Measurements from ENCODE around the gene BNC2. TPM values are rescaled to one million over a fixed set of nuclear protein-coding genes. Genes with fewer than 3 reads are reported as not detected.

The BNC2 gene
- total RNA-seq, 2 donors from 2014 or later = 3.9 to 19.3 TPM

DNA sequence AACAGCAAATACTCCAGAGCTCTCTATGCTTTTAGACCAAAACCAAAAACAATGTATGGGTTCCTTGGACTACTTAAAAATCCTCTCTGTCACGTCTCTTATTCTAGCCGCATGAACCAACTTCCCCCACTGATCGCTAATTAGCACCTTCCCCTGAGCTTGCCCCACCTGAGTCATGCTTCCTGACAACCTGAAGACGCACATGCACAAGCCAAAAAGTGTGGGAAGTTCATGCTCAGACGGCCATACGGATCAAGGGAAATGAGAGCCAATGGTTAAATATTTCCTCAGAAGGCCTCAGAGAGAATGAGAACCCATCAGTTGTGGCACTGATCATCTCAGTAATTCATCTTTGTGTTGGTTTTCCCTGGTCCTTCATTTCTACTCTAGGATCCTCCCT, 199.7 kb downstream of the BNC2 start:
- DNase-seq = no peak
- no peak for ATAC-seq
- intact Hi-C loops (cut with DNase I, micrococcal nuclease) = no loop called here

DNA sequence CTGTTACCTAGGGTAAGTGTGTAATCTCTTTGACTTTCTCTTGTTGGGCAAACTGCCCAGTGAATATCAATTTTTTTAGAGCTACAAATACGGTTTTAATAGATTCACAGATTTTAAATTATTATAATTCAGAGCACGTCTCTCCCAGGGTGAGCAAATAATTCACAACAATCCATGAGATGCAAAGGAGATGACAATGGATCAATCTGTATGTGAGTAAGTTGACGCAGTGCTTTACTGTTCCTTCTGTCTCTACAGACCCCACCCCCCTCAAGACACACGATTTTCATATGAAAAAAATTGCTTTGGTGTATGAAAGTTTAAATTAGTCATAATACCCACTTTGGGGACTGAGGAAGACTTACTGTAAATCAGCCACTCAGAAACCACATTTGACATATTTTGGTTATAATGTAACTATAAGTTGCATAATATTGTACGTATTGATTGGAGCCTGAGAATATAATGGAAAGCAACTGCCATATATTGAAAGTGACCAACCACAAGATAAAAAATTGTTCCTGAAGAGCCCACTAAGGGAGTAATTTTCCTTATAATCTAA, 201.7 kb downstream of the BNC2 start:
- intact Hi-C loops (cut with DNase I, micrococcal nuclease) = no loop called here
- no peak for ATAC-seq
- DNase-seq = no peak

DNA sequence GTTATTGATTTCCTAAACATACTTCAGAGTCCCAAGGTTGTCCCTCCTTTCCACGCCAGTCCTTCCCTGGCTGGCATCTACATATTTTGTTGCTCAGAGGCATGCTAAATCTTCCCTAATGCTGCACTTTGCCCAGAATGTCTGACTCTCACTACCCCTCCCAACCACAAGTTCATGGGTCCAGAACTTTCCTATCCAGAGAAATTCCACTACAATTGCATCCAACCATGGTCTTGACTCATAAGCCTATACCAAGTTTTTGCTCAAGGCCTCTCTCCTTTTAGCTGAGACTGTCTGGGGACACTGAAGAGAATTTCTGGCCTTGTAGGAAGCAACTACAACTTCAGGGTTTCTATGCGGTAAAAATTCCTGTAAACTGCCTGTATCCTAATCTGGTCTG, 206.3 kb downstream of the BNC2 start:
- no peak for ATAC-seq
- DNase-seq = no peak
- intact Hi-C loops (cut with DNase I, micrococcal nuclease) = no loop called here

DNA sequence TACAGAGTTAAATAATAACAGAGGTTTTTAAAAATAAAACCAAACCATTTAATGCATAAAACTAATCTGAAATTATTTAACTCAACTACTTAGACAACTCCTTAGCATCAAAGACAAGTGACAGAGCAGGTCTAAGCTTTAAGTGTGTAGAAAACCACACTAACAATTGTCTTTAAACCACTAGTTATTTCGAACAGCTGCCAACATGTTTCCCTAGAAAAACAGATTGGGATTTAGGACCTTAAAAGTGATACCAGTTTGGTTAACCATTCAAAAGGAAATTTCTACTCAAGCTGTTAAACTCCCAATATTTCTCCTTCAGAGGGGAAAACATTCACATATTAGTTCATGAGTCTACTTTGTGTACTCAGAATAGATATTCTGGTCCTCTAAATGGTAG, 208.7 kb downstream of the BNC2 start:
- no peak for ATAC-seq
- no peak for DNase-seq

DNA sequence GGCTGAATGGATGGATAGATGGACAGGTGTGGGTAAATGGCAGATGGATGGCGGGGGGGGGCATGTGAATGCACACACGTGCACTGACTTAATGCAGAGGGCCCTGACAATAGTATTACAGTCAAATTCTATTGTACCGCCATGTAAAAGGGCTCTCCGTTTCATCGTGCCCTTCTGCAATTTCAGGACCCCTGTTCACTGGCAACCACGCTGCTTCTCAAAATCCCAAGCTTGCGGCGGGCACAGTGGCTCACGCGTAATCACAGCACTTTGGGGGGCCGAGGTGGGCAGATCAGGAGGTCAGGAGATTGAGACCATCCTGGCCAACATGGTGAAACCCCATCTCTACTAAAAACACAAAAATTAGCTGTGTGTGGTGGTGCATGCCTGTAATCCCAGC, 211.4 kb downstream of the BNC2 start:
- no peak for DNase-seq
- intact Hi-C loops (cut with DNase I, micrococcal nuclease) = no loop called here
- no peak for ATAC-seq

More for the DNA sequence above, 208.7 kb downstream of the BNC2 start:
- intact Hi-C loops (cut with DNase I, micrococcal nuclease) = no loop called here

DNA sequence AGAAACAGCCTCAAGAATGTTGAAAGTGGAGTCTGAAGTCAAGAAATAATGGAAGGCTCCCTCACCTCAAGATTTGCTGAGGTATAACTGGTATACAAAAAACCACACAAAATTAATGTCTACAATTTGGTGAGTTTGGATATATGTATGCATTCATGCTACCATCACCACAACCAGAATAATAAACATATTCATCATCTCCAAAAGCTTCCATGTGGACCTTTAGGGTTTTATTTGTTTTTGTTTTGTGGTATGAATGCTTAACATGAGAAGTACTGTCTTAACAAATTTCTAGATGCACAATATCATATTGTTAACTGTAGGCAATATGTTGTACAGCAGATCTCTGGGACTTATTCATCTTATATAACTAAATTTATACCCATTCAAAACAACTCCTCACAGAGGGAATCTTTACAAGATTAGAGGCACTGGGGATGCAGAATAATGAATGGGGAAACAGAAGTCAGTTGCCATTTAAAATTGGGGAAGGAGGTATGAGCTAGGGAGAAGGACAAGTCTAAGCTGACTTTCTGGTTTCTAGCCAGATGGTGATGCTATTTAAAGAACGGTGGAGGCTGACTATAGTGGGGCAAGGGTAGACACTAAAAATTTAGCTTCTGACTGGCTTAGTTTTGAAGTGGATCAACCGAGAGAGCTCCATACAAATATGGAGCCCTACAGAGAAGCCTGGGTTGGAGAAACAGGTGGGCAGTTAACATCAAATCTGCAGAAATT, 213.9 kb downstream of the BNC2 start:
- no peak for ATAC-seq
- intact Hi-C loops (cut with DNase I, micrococcal nuclease) = no loop called here
- no peak for DNase-seq

DNA sequence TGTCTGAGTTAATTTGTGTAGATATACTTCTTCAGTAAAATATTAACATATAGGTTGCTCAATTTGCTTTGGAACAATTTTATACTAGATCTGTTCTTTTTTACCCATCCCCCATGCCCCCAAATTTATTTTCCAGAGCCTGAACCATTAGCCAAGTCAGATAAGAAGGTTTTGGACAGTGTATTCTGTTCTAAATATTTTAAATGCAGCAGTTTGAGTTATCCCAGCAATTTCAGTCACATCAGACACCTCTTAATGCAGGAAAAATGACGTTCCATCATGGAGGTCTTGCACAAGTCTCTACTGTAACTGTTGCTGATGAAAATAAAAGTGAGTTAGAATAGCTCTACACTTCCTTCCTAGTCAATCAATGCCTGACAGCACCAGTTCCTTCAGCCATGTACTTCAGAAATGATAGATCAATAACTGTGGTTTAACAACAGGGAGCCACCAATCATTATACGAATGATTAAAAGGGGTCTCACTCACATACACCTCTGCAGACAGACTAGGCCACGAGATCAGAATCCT, 215.8 kb downstream of the BNC2 start:
- no peak for ATAC-seq
- intact Hi-C loops (cut with DNase I, micrococcal nuclease) = no loop called here
- no peak for DNase-seq

DNA sequence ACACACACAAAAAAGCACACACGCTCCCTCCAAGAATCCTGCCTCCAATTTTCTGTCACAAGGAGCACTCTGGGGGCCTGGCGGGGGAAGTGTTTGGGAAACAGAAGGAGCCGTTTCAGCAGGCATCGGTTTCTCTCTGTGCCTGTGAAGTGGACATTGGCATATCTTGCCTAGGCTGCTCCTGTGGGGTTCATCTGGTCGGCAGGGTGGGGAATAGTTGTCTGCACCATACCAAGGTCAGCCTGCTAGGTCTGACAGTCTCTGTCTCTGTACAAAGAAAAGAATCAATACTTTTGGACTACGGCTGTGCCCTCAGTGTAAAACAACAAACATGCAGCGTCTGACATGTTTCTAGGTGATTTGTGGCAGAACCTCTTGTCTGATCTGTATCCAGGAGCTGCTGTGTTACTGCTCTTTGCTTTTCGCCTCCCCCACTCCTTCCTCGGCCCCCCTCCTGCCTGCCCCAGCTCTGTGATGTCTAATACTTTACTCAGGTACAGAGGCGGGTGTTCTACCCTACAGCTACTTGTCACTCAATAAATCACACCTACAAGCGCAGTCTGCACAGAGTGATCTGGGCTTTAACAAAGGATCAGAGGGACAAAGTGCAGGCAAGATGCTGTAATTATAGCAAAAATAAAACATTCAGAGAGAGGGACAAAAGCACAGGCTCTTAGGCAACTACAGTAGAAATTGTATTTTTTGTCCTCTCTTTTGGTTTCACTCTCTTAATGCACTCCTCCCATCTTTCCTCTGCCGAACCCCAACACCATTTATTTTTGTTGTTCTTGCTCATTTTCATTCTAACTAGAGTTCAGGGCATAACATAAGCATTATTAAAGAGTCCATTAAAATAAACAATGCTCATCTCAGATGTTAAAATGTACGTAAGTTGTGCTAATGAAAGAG, 216.7 kb downstream of the BNC2 start:
- intact Hi-C loops (cut with DNase I, micrococcal nuclease) = no loop called here
- ATAC-seq = no peak
- peak; percentile 3 to 31 for DNase-seq

DNA sequence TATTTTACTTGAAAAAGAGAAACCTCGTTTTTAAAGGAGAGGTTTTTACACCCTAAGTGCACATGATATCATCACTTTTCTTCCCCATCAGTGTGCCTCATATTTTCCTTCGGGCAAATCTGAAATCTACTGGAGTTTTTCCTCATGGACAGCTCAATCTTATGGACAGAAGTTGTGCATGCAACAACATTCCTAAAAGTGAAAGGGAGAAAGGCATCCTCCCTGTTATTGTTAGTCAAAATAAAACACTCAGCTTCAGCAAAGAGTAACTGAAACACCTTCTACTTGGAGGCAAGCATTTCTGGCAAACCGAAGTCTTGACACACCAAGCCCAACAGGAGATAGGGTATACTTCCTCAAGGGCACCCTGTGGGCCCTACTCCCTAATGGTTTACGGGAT, 217.9 kb downstream of the BNC2 start:
- ATAC-seq (no peak), DNase-seq (no peak)
- intact Hi-C loops (cut with DNase I, micrococcal nuclease) = no loop called here

DNA sequence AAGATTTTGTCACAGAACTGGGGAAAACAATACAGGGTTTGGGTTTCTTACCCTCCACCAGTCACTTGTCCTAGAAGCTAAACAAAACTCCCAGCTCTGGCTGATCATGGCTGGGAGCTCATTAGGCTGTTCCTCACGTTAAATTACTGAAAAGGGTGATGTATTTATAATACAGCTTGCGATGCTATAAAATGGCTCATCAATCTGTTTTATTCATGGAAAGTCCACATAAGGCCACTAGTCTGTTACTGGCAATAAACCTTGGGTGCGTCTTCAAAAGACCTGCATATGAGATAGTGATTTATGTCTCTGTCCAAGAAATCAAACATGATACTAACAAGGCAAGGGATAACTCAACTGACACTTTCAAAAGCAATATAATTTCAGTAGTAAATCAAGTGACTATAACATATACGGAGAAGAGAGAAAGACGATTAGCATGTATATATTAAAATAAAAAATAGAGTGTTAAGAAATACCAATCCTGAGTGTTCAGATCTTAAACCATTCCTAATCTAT, 219.0 kb downstream of the BNC2 start:
- ATAC-seq (peak; percentile 44), DNase-seq (no peak)
- intact Hi-C loops (cut with DNase I, micrococcal nuclease) = no loop called here

DNA sequence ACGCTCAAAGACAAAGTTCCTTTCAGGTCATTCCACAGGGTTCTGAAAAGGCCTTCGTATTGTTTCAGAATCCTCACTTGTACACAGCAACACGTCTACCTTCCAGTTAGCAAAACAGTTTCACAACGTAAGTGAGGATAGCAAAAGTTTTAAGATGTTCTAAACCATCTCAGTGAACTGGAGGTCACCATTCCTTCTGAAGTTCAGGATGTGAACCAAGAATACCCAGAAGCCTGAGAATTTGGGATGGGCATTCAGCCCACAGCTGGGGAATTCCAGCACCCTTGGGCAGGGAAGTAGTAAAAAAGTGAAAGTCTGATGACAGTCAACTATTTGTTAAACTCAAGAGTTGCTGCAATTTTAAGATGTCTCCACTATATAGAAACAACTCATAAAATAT, 224.5 kb downstream of the BNC2 start:
- no peak for ATAC-seq
- no peak for DNase-seq
- intact Hi-C loops (cut with DNase I, micrococcal nuclease) = no loop called here

DNA sequence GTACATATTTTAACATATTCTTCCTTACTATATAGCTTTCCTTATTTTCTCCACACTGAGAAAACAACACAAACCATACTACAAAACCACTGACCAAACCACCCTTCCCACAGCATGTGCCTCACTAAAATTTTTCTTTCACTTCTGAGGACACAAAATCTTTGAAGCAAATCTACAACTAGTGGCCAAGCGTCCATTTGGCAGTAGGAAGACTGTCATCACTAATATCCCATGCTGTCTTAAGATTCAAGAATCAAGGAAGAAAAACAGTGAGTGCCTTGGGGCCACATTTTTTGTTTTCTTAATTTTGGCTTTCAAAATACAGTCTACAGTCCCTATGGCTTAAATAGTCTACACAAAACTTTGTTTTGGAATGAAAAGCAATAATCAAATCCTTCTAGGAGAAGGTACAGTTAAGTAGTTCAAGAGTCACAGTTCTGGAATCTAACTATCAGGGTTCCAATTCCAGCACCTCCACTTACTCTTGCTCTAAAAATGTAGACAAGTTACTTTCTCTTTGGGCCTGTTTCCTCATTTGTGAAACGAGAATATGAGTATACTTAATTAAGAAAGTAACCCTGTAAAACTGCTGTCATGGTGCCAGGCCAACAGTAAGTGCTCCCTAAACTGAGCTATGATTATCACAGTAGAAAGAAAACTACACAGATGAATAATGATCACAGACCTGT, 227.9 kb downstream of the BNC2 start:
- no peak for ATAC-seq
- no peak for DNase-seq
- intact Hi-C loops (cut with DNase I, micrococcal nuclease) = no loop called here

DNA sequence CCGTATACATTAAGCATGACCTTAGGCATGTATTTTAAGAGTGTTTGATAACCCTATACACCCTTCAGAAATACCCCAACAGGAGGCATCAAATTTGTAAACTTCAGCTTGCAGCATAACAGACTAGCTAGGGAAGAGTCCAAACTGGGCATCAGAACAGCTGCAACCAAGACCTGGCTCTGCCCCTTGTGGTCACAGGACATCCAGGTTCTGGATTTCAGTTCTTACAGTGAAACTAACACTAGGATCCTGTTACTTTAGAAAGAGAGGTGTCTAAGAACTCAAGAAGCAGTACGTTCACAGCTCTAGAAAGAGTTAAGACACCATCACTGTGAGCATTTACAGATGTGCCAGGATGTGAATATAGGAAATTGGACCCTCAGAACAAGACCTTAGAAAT, 229.8 kb downstream of the BNC2 start:
- intact Hi-C loops (cut with DNase I, micrococcal nuclease) = no loop called here
- DNase-seq = peak in 1 of 2 donors; percentile 4
- ATAC-seq = no peak

DNA sequence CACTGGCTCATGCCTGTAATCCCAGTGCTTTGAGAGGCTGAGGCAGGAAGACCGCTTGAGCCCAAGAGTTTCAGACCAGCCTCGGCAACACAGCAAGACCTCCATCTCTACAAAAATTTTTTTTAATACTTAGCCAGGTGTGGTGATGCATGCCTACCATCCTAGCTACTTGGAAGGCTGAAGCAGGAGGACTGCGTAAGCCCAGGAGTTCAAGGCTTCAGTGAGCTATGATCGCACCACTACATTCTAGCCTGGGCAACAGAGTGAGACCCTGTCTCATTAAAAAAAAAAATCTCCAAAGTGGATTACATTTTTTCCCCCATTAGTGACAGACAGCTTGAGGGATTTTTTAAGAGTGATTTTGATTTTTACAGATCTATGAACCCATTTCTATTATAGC, 230.8 kb downstream of the BNC2 start:
- intact Hi-C loops (cut with DNase I, micrococcal nuclease) = no loop called here
- ATAC-seq (no peak), DNase-seq (no peak)

DNA sequence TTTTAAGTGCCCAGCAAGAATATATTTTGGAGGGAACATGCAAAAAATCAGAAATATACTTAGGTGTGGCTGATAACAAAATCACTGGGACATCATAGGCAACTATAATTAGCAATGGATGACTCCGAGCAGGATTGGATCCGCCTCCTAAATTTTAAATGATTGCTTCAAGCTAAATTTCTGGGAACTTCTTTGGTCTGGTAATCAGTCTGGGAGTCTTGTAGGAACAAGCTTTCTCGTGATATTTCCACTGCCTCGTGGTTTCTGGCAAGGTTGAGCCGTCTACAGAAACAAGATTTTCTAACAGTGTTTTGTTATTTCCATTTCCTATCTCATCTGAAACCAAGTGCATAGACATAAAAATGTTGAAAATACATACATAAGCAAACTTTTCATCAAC, 232.6 kb downstream of the BNC2 start:
- intact Hi-C loops (cut with DNase I, micrococcal nuclease) = no loop called here
- ATAC-seq (no peak), DNase-seq (no peak)

DNA sequence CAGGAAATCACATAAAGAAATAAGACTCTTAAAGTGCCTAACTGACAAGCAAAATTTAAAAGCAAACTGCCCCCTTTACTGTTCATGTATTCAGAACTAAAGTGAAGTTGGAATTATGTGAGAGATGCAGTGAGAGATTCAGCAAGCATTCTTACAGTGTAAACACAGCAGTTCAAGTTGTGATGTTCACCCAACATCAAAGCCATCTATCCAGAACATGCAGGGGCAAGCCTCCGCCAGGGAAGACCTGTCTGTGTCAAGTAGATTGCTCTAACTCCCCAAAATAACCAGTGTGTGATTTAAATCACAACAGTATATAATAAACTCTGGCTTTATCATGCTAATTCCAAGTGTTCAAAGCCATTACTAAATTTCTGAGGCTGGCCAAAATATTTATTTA, 233.3 kb downstream of the BNC2 start:
- ATAC-seq (no peak), DNase-seq (no peak)
- intact Hi-C loops (cut with DNase I, micrococcal nuclease) = no loop called here

DNA sequence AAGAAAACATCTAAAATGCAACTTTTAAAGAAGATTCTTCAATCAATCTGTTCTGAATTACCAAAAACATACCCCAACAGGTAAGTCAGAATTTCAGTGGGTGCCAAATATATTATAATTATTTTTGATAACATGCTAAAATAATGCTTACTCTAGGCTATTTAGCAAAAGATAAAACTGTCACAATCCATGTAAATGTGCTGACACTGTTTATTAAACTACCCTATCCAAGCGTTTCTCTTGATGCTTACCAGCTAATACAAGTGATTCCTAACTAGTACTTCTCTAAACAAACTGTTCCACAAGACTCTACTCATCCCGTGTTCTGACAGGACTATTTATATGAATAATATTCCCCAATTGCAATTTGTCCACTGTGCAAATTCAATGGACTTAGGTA, 236.7 kb downstream of the BNC2 start:
- intact Hi-C loops (cut with DNase I, micrococcal nuclease) = no loop called here
- no peak for DNase-seq
- no peak for ATAC-seq

DNA sequence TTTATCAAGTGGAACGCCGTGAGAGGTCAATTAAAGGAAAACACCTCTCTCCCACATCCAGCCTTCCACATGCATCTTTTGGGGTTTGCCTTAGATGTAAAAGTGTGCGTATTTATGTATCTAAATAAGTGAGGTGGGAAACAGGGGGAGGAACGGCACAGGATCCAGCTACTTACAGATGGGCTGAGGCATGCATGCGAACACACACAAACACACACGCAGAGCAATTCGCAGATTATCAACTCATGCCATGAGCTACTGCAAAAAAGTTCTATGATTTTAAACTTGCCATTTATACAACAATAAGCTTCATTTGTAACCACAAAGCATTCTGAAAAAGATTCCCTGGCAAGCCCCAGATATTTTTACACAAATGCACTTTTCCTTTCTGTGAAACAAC, 242.1 kb downstream of the BNC2 start:
- ATAC-seq = no peak
- intact Hi-C loops (cut with DNase I, micrococcal nuclease) = no loop called here
- no peak for DNase-seq

DNA sequence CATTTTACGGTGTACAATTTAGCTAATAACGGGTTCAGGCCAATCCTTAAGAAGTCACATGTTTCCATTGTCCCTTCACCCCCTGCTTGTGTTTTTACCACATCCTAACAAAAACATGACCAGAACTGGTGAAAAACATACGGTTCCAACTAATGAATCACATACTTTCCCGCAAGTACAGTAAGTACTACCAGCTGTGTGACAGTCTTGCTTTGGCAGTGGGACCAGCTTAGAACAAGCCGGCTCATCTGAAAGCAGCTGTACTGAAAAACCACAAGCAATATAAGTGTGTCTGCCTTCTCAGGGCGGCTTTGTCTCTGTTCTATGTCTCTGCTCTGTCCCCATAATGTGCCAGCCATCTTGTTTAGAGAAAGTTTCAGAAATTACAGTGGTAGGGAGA, 242.5 kb downstream of the BNC2 start:
- ATAC-seq (no peak), DNase-seq (no peak)
- intact Hi-C loops (cut with DNase I, micrococcal nuclease) = no loop called here
